Measurements from ENCODE around the gene CYP46A1.

The CYP46A1 gene

DNA sequence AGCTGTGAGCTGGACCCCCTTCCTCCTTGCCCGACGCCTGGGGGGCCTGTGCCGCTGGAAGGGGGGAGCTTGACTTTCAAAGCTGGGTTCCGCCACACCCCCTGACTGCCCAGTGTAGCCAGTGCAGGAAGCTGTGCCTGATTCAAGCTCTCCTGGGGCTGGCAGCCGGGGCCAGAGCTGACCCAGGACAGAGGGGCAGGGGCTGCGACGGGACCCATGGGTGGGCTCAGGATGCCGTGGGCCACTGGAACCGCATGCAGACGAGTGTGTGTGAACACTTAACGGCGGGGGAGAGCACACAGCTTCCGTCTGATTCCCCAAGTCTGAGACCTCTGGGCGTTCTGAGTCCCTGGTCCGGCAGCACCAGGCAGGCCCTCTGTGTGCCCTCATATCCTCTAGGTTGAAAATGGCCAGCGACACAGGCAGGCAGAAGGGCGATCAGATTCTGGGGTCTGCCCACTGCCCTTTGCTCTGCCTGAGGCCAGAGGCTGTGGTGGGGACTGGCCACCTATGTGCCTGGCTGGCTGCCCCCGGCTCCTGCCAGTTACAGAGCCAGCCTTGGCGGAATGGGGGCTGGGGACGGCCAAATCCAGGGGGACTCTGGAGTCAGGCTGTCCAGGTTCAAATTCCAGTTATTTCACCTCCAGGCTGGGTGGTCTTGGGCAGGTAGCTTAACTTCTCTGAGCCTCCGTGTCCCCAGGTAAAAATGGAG lies 54.0 kb downstream of the CYP46A1 start:
- no peak overlapping the region for H3K4me3 ChIP-seq (ENCODE audit: low read depth, low read length)
- ChIA-PET POLR2A (no interaction called here), CTCF (interaction anchor here (5.8 to 15.6 kb wide), 2 partner anchors 8 to 150 kb away, joined by 43 to 325 read pairs; no protein-coding TSS in a partner anchor)
- TF ChIP-seq, protein P1, sequence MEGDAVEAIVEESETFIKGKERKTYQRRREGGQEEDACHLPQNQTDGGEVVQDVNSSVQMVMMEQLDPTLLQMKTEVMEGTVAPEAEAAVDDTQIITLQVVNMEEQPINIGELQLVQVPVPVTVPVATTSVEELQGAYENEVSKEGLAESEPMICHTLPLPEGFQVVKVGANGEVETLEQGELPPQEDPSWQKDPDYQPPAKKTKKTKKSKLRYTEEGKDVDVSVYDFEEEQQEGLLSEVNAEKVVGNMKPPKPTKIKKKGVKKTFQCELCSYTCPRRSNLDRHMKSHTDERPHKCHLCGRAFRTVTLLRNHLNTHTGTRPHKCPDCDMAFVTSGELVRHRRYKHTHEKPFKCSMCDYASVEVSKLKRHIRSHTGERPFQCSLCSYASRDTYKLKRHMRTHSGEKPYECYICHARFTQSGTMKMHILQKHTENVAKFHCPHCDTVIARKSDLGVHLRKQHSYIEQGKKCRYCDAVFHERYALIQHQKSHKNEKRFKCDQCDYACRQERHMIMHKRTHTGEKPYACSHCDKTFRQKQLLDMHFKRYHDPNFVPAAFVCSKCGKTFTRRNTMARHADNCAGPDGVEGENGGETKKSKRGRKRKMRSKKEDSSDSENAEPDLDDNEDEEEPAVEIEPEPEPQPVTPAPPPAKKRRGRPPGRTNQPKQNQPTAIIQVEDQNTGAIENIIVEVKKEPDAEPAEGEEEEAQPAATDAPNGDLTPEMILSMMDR (IDR thresholded peaks at IDR 0.05; ENCODE audit: insufficient read depth, low read length, missing control alignments) = no peak
- no peak for DNase-seq (ENCODE audit: low read depth, low spot score)

DNA sequence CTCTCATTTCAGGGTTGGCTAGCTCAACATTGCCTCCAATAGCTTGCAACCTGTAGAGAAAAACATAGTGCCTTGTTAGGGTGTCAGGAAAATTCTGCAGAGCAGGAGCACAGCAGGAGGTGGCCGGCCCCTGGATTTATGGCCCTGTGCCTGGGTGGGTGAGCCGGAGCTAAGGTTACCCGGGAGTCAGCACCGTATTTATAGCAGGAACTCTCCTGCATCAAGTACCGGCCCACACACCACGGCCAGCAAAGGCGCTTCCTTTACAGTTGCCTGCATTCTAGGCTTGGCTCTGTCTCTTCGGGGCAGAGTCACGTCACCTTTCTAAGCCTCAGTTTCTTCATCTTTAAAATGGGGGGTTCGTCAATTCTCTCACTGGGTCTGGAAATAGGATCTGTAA lies 56.3 kb downstream of the CYP46A1 start:
- no peak for DNase-seq (ENCODE audit: low read depth, low spot score)
- ChIA-PET POLR2A (no interaction called here), CTCF (interaction anchor here (0.6 to 5.8 kb wide), 4 partner anchors 10 to 159 kb away, joined by 3 to 43 read pairs (median 6); no protein-coding TSS in a partner anchor)
- no peak overlapping the region for H3K4me3 ChIP-seq (ENCODE audit: low read depth, low read length)
- TF ChIP-seq, protein P1 (IDR thresholded peaks at IDR 0.05; ENCODE audit: insufficient read depth, low read length, missing control alignments) = no peak

DNA sequence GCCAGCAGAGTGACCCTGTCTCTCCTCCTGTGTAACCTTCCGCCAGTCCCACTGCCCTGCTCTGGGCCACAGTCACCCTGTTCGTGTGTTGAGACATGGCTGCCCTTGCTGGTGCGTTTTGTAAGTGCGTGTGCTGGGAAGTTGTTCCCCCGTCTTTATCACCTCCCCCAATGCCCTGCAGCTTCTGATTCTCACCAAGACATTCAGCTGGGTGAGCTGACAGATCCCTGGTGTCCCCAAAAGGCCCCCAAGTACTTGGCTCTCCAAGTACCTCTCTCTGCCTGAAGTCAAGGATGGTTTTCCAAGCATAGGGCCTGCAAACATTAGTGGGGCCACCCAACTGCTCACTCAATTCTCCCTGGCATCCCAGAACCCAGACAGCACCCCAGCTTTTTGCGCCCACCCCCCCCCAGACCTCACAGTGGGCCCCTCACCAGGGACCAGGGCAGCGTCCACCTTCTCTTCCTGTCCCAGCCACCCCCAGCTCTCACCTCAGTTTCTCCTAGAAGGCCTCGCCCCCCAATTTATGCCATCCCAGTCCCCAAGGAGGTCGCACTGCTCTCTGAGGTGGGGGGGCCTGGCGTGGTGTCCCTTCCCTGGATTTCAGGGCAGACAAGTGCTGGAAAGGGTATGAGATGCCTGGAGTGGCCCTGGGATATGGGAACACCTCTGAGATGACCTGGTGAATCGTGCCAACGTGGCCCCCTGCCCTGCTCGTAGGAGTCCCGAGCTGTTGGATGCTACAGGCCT lies 57.3 kb downstream of the CYP46A1 start:
- DNase-seq (ENCODE audit: low read depth, low spot score) = no peak
- ChIA-PET CTCF (interaction anchor here (1.8 to 5.8 kb wide), 3 partner anchors 11 to 144 kb away, joined by 4 to 43 read pairs (median 12); no protein-coding TSS in a partner anchor), POLR2A (no interaction called here)
- TF ChIP-seq, protein P1 (IDR thresholded peaks at IDR 0.05; ENCODE audit: insufficient read depth, low read length, missing control alignments) = no peak
- H3K4me3 ChIP-seq (ENCODE audit: low read depth, low read length) = no peak overlapping the region

DNA sequence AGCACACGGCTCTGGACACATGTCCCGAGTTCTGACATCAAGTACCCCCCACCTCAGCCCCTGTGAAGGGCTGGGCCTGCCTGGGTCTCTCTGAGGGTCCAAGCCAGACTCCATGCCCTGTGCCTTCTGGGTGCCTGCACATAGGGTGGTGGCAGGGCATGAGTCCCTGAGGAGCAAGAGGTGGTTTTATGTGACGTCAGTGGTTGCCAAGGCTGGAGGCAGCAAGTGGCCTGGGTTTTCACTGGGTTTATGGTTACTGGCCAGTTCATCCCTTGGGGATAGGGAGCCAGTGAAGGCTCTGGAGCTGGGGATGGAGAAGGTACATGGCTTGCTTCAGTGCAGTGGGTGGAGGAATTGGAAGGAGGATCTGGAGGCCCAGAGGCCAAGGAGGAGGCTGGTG lies 58.0 kb downstream of the CYP46A1 start:
- ChIA-PET POLR2A (no interaction called here), CTCF (interaction anchor here (1.8 to 5.8 kb wide), 3 partner anchors 12 to 143 kb away, joined by 4 to 43 read pairs (median 12); no protein-coding TSS in a partner anchor)
- DNase-seq (ENCODE audit: low read depth, low spot score) = no peak

DNA sequence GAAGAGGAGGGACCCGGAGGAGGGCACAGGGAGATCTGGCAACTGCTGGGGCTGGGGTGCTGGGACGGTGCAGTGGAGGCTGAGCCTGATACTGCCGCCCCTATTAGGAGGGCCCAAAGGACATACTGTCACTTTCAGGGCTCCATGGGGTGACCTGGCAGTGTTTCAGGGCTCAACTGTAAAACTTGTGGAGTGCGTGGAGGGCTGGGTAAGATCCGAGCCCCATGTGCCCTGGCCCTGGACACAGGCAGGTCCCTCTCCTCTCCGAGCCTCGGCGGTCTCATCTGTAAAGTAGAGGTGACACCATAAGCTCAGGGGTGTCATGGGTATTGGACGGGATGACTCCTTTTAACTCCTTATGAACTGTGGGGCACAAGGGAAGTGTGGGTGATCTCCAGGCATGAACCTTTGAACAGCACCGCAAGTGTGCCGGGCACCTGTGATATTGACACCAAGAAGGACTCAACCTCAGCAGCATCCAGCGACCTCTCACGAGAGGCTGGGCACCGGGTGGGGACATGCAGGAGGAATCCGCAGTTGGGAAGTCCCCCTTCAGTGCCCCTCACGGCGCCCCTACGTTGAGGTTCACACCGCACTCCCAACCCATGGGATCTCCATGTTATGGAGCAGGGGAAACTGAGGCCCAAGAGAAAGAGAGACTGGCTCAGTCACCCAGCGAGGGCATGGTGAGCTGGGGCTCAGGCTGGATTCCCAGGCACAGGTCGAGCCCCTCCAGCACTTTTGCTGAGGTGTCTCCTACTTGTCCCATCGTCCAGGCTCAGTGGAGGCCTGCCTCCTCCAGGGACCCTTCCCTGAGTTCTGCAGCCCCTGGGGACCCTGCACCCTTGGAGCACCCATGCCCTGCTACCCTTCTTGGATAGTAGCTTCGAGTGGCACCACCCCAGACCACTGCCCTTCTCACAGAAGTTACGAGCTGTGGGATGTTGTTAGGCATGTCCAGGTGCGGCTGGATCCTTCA lies 58.7 kb downstream of the CYP46A1 start:
- no peak for DNase-seq (ENCODE audit: low read depth, low spot score)
- CTCF ChIA-PET = interaction anchor here (0.6 to 5.8 kb wide), 7 partner anchors 9 to 142 kb away, joined by 3 to 43 read pairs (median 4); partner anchors contain the start of gene EML1
- POLR2A ChIA-PET = no interaction called here
- no peak overlapping the region for H3K4me3 ChIP-seq (ENCODE audit: low read depth, low read length)
- TF ChIP-seq, protein P1 (IDR thresholded peaks at IDR 0.05; ENCODE audit: insufficient read depth, low read length, missing control alignments) = no peak

More for the DNA sequence above, 58.0 kb downstream of the CYP46A1 start:
- TF ChIP-seq, protein P1 (IDR thresholded peaks at IDR 0.05; ENCODE audit: insufficient read depth, low read length, missing control alignments) = no peak
- H3K4me3 ChIP-seq (ENCODE audit: low read depth, low read length) = no peak overlapping the region

Measured in AG04449 (cell line).